Neural crest cell (in vitro differentiated cells): ENCODE results near the gene CD14. TPM values are rescaled to one million over a fixed set of nuclear protein-coding genes. Genes with fewer than 3 reads are reported as not detected.
"Not testable (repeated sequence)": the region's sequence is repeated elsewhere in the genome, so short reads cannot be mapped to it uniquely, and the experiment has no call there.

Source experiments
- DNase-seq: peaks from one replicate; pipeline ENCODE4 v3.0.0; 2021; ENCODE audit warnings: low read depth, mixed read lengths, low spot score
- H3K27ac Mint-ChIP-seq: one replicate; pipeline ENCODE4 v1.8.0; 2021; ENCODE audit warnings: mild to moderate bottlenecking, mixed read lengths; ENCODE audit not compliant: unreplicated experiment
- H3K27me3 Mint-ChIP-seq: 2 replicates; pipeline ENCODE4 v1.8.0; 2021; ENCODE audit warnings: low read depth, mild to moderate bottlenecking, mixed read lengths
- H3K36me3 Mint-ChIP-seq: 2 replicates; pipeline ENCODE4 v1.8.0; 2021; ENCODE audit warnings: low read depth, mild to moderate bottlenecking, mixed read lengths
- H3K4me1 Mint-ChIP-seq: 2 replicates; pipeline ENCODE4 v1.8.0; 2021; ENCODE audit warnings: mixed read lengths
- H3K4me3 Mint-ChIP-seq: one replicate; pipeline ENCODE4 v1.8.0; 2021; ENCODE audit warnings: mild to moderate bottlenecking, mixed read lengths
- H3K9me3 Mint-ChIP-seq: 2 replicates; pipeline ENCODE4 v1.8.0; 2021; ENCODE audit warnings: mixed read lengths
- total RNA-seq: library from RNA; stranded (reverse); gene quantifications from 2 replicates; pipeline ENCODE4 v1.2.1, GENCODE V29; 2021
- TF ChIP-seq, protein P1 (sequence below): fragments of 200-600 bp; sonication (generic); conservative IDR thresholded peaks from 2 replicates; pipeline ENCODE4 v1.5.0; 2021; ENCODE audit warnings: antibody characterized with exemption, mild to moderate bottlenecking

The CD14 gene
- total RNA-seq, 1 donor from 2014 or later, result 0.28 TPM

DNA sequence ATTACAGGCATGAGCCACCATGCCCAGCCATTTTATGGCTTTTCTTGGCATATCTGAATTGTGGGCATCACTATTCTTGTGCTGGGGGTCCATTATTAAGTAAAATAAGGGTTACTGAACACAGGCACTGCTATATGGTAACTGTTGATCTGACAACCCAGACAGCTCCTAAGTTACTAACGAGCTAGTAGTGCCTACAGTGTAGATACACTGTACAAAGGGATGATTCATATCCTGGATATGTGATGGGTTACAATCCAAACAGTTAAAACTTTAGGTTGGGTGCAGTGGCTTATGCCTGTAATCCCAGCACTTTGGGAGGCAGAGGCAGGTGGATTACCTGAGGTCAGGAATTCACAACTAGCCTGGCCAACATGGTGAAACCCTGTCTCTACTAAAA is 4.3 kb downstream of the CD14 start:
- Mint-ChIP-seq H3K36me3 (peaks cover 16% of the 10 kb centered on the region), H3K27me3 (peaks cover 4% of the 10 kb centered on the region), H3K27ac (no peak overlapping the region), H3K9me3 (peaks cover 13% of the 10 kb centered on the region), H3K4me1 (no peaks in the 10 kb centered on the region), H3K4me3 (no peak overlapping the region)
- TF ChIP-seq, protein P1, sequence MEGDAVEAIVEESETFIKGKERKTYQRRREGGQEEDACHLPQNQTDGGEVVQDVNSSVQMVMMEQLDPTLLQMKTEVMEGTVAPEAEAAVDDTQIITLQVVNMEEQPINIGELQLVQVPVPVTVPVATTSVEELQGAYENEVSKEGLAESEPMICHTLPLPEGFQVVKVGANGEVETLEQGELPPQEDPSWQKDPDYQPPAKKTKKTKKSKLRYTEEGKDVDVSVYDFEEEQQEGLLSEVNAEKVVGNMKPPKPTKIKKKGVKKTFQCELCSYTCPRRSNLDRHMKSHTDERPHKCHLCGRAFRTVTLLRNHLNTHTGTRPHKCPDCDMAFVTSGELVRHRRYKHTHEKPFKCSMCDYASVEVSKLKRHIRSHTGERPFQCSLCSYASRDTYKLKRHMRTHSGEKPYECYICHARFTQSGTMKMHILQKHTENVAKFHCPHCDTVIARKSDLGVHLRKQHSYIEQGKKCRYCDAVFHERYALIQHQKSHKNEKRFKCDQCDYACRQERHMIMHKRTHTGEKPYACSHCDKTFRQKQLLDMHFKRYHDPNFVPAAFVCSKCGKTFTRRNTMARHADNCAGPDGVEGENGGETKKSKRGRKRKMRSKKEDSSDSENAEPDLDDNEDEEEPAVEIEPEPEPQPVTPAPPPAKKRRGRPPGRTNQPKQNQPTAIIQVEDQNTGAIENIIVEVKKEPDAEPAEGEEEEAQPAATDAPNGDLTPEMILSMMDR, result no peak
- no peak for DNase-seq

GRCh38 chr5:140627972-140628371 is 5.0 kb downstream of the CD14 start:
- H3K9me3 Mint-ChIP-seq, result peaks cover 13% of the 10 kb centered on the region
- no peak overlapping the region for H3K27ac Mint-ChIP-seq
- H3K4me1 Mint-ChIP-seq, result no peaks in the 10 kb centered on the region
- TF ChIP-seq, protein P1, result no peak
- H3K4me3 Mint-ChIP-seq, result no peak overlapping the region
- peaks cover 16% of the 10 kb centered on the region for H3K36me3 Mint-ChIP-seq
- no peak for DNase-seq
- H3K27me3 Mint-ChIP-seq, result peaks cover 7% of the 10 kb centered on the region

- Mint-ChIP-seq H3K9me3 (peaks cover 16% of the 10 kb centered on the region), H3K27me3 (peaks cover 31% of the 10 kb centered on the region)
- not testable (repeated sequence) for H3K4me3 Mint-ChIP-seq, H3K4me1 Mint-ChIP-seq, H3K36me3 Mint-ChIP-seq, H3K27ac Mint-ChIP-seq, DNase-seq
These were observed 8.1 kb downstream of the CD14 start for GRCh38 chr5:140624886-140625285.

GRCh38 chr5:140623061-140623460 is 9.9 kb downstream of the CD14 start:
- H3K36me3 Mint-ChIP-seq, DNase-seq, H3K4me3 Mint-ChIP-seq, H3K27ac Mint-ChIP-seq, H3K4me1 Mint-ChIP-seq: not testable (repeated sequence)
- peaks cover 48% of the 10 kb centered on the region for H3K27me3 Mint-ChIP-seq
- peaks cover 22% of the 10 kb centered on the region for H3K9me3 Mint-ChIP-seq

GRCh38 chr5:140622301-140622700 is 10.7 kb downstream of the CD14 start:
- TF ChIP-seq, protein P1, result no peak
- H3K9me3 Mint-ChIP-seq, result peaks cover 23% of the 10 kb centered on the region
- H3K27ac Mint-ChIP-seq, result no peak overlapping the region
- no peaks in the 10 kb centered on the region for H3K4me1 Mint-ChIP-seq
- H3K27me3 Mint-ChIP-seq, result peaks cover 53% of the 10 kb centered on the region
- H3K36me3 Mint-ChIP-seq, result peaks cover 3% of the 10 kb centered on the region
- H3K4me3 Mint-ChIP-seq, result no peak overlapping the region
- no peak for DNase-seq

GRCh38 chr5:140611020-140611521 is 21.9 kb downstream of the CD14 start:
- Mint-ChIP-seq H3K27ac (peak overlapping the region; percentile 43), H3K4me1 (peaks cover 7% of the 10 kb centered on the region), H3K9me3 (peaks cover 2% of the 10 kb centered on the region), H3K4me3 (no peak overlapping the region), H3K27me3 (peaks cover 3% of the 10 kb centered on the region), H3K36me3 (peaks cover 4% of the 10 kb centered on the region)
- TF ChIP-seq, protein P1, result no peak
- DNase-seq, result no peak
